H1 (cell line): ENCODE results near the gene DNMT3L. TPM values are rescaled to one million over a fixed set of nuclear protein-coding genes. Genes with fewer than 3 reads are reported as not detected.

Source experiments
- CTCF ChIA-PET: fragments of 300-600 bp; sonication (Branson Sonifier 250); formaldehyde crosslinking; loops from one replicate; lab custom pipeline; 2021; ENCODE audit not compliant: partially characterized antibody; lab: Charles Lee
- POLR2A ChIA-PET: fragments of 300-600 bp; sonication (Branson Sonifier 250); formaldehyde crosslinking; loops from one replicate; lab custom pipeline; 2021; ENCODE audit warnings: inconsistent platforms; ENCODE audit not compliant: partially characterized antibody; lab: Charles Lee
- DNase-seq, 2 experiments: peaks; one replicate each; pipeline versions ENCODE4 v3.0.0 to v3.0.0-alpha.2; 2010 to 2022; ENCODE audit warnings: low spot score in 2 of 2, low read depth in 1 of 2, mixed read lengths in 1 of 2
- FAIRE-seq: peaks from 2 replicates; lab custom pipeline; 2011; peaks lifted over from hg19 to GRCh38; lab: Jason Lieb, UNC
- H2AFZ ChIP-seq: 2 replicates; pipeline ENCODE4 v1.8.1; 2012; ENCODE audit warnings: low read length, inconsistent platforms
- H2AK5ac ChIP-seq: 2 replicates; pipeline ENCODE4 v1.6.1; 2013; ENCODE audit warnings: low read depth, low read length
- H2BK120ac ChIP-seq: replicated peaks from 2 replicates; pipeline ENCODE3; 2013; ENCODE audit warnings: low read depth, low read length, inconsistent platforms
- H2BK12ac ChIP-seq: 2 replicates; pipeline ENCODE4 v1.6.1; 2013; ENCODE audit warnings: low read depth, low read length
- H2BK15ac ChIP-seq: 2 replicates; pipeline ENCODE4 v1.6.1; 2013; ENCODE audit warnings: low read length
- H2BK20ac ChIP-seq: 2 replicates; pipeline ENCODE4 v1.6.1; 2013; ENCODE audit warnings: low read length
- H2BK5ac ChIP-seq: 2 replicates; pipeline ENCODE4 v1.6.1; 2013; ENCODE audit warnings: low read depth, low read length
- H3K14ac ChIP-seq: 2 replicates; pipeline ENCODE4 v1.6.1; 2013; ENCODE audit warnings: inconsistent platforms; ENCODE audit not compliant: insufficient read length
- H3K18ac ChIP-seq: 2 replicates; pipeline ENCODE4 v1.6.1; 2013; ENCODE audit warnings: low read length; ENCODE audit errors: extremely low read depth
- H3K23ac ChIP-seq: 2 replicates; pipeline ENCODE4 v1.6.1; 2013; ENCODE audit warnings: inconsistent platforms; ENCODE audit not compliant: insufficient read length
- H3K23me2 ChIP-seq: 2 replicates; pipeline ENCODE4 v1.6.1; 2013; ENCODE audit warnings: low read depth, low read length
- H3K27ac ChIP-seq: 2 replicates; pipeline ENCODE4 v1.6.1; 2011; ENCODE audit warnings: low read depth, low read length, inconsistent platforms
- H3K27me3 ChIP-seq, 4 experiments: replicated peaks in 1 of 4; 1 replicate in 1 of 4; 2 replicates in 3 of 4; pipeline versions ENCODE4 v1.6.1 to v1.8.1; 2011 to 2013; ENCODE audit warnings: low read length in 3 of 4, mild to moderate bottlenecking in 3 of 4, inconsistent platforms in 2 of 4, mixed read lengths in 2 of 4, moderate library complexity in 1 of 4; ENCODE audit not compliant: control insufficient read depth in 3 of 4, insufficient read depth in 3 of 4; ENCODE audit errors: extremely low read depth in 1 of 4
- H3K36me3 ChIP-seq, 4 experiments: 2 replicates each; pipeline versions ENCODE4 v1.6.1 to v1.8.1; 2011 to 2013; ENCODE audit warnings: mild to moderate bottlenecking in 4 of 4, low read length in 3 of 4, moderate library complexity in 2 of 4, control low read depth in 1 of 4, inconsistent platforms in 1 of 4; ENCODE audit not compliant: insufficient read depth in 4 of 4, control insufficient read depth in 2 of 4
- H3K4ac ChIP-seq: replicated peaks from 2 replicates; pipeline ENCODE3; 2013; ENCODE audit warnings: low read length, low read depth, mixed read lengths, inconsistent platforms; ENCODE audit not compliant: insufficient read length
- H3K4me1 ChIP-seq, 4 experiments: replicated peaks in 1 of 4; 1 replicate in 1 of 4; 2 replicates in 3 of 4; pipeline versions ENCODE4 v1.6.1 to v1.8.1; 2011 to 2013; ENCODE audit warnings: low read length in 3 of 4, inconsistent platforms in 2 of 4, mixed read lengths in 1 of 4; ENCODE audit not compliant: insufficient read depth in 4 of 4, control insufficient read depth in 3 of 4
- H3K4me2 ChIP-seq, 2 experiments: 2 replicates each; pipeline versions ENCODE4 v1.6.1 to v1.8.1; 2011 to 2013; ENCODE audit warnings: low read depth in 2 of 2, low read length in 2 of 2, control low read depth in 1 of 2, inconsistent platforms in 1 of 2, mild to moderate bottlenecking in 1 of 2; ENCODE audit not compliant: insufficient read depth in 1 of 2
- H3K4me3 ChIP-seq, 4 experiments: fragments of 200-600, 300-600 bp in 1 of 4; sonication (generic), shearing (Covaris generic), sonication (Bioruptor Twin) in 1 of 4; 2 replicates each; pipeline versions ENCODE4 v1.5.1 to v1.8.1; 2011 to 2016; ENCODE audit warnings: low read length in 4 of 4, low read depth in 3 of 4, control low read depth in 2 of 4, inconsistent platforms in 2 of 4, mild to moderate bottlenecking in 2 of 4, mixed read lengths in 1 of 4, moderate library complexity in 1 of 4; ENCODE audit not compliant: insufficient read depth in 2 of 4; ENCODE audit errors: extremely low read depth in 1 of 4
- H3K56ac ChIP-seq: replicated peaks from 2 replicates; pipeline ENCODE3; 2013; ENCODE audit warnings: low read depth, mild to moderate bottlenecking, mixed read lengths, low read length, inconsistent platforms; ENCODE audit not compliant: insufficient read length
- H3K79me1 ChIP-seq: 2 replicates; pipeline ENCODE4 v1.6.1; 2013; ENCODE audit warnings: low read depth, low read length, control low read depth
- H3K79me2 ChIP-seq, 2 experiments: 2 replicates each; pipeline versions ENCODE4 v1.6.1 to v1.8.1; 2012 to 2013; ENCODE audit warnings: low read length in 2 of 2, mild to moderate bottlenecking in 2 of 2, inconsistent platforms in 1 of 2; ENCODE audit not compliant: insufficient read depth in 2 of 2, control insufficient read depth in 1 of 2
- H3K9ac ChIP-seq, 4 experiments: replicated peaks in 1 of 4; 1 replicate in 1 of 4; 2 replicates in 3 of 4; pipeline versions ENCODE4 v1.6.1 to v1.8.1; 2011 to 2013; ENCODE audit warnings: low read depth in 3 of 4, low read length in 3 of 4, control low read depth in 2 of 4, mild to moderate bottlenecking in 2 of 4, moderate library complexity in 2 of 4, inconsistent platforms in 1 of 4; ENCODE audit errors: extremely low read depth in 1 of 4
- H3K9me3 ChIP-seq, 2 experiments: 2 replicates each; pipeline versions ENCODE4 v1.6.1 to v1.8.1; 2012 to 2013; ENCODE audit warnings: mild to moderate bottlenecking in 2 of 2, moderate library complexity in 2 of 2, control low read depth in 1 of 2, inconsistent platforms in 1 of 2, low read depth in 1 of 2, low read length in 1 of 2, mixed read lengths in 1 of 2; ENCODE audit not compliant: insufficient read depth in 2 of 2
- H4K20me1 ChIP-seq, 2 experiments: replicated peaks in 1 of 2; 2 replicates each; pipeline versions ENCODE3 to v1.8.1; 2011 to 2013; ENCODE audit warnings: inconsistent platforms in 2 of 2, low read length in 2 of 2, mild to moderate bottlenecking in 1 of 2; ENCODE audit not compliant: insufficient read depth in 2 of 2, control insufficient read depth in 1 of 2
- H4K5ac ChIP-seq: 2 replicates; pipeline ENCODE4 v1.6.1; 2013; ENCODE audit warnings: low read length, low read depth, mixed read lengths, inconsistent platforms; ENCODE audit not compliant: insufficient read length
- H4K8ac ChIP-seq: 2 replicates; pipeline ENCODE4 v1.8.0; 2013; ENCODE audit warnings: mild to moderate bottlenecking, moderate library complexity, low read length, inconsistent platforms; ENCODE audit not compliant: insufficient read depth; ENCODE audit errors: extremely low read depth
- H4K91ac ChIP-seq: replicated peaks from 2 replicates; pipeline ENCODE3; 2013; ENCODE audit warnings: low read length, mixed read lengths, inconsistent platforms; ENCODE audit not compliant: insufficient read length
- ATF2 ChIP-seq: IDR thresholded peaks from 2 replicates; pipeline ENCODE4 v1.6.1; 2012; ENCODE audit warnings: low read length, inconsistent platforms
- BACH1 ChIP-seq: IDR thresholded peaks from 2 replicates; pipeline ENCODE4 v1.6.1; 2012; ENCODE audit warnings: low read length, improper control_type of control experiment
- BCL11A ChIP-seq, 2 experiments: IDR thresholded peaks; one replicate each; pipeline ENCODE4 v1.6.1; 2011; ENCODE audit warnings: low read depth in 2 of 2, low read length in 2 of 2, mild to moderate bottlenecking in 2 of 2
- CTCF ChIP-seq, 3 experiments: IDR thresholded peaks; 1 replicate in 2 of 3; 2 replicates in 1 of 3; pipeline versions ENCODE4 v1.5.1 to v1.6.1; 2011; ENCODE audit warnings: low read length in 3 of 3, mild to moderate bottlenecking in 3 of 3, inconsistent platforms in 2 of 3, low read depth in 1 of 3, moderate library complexity in 1 of 3; ENCODE audit not compliant: insufficient read depth in 1 of 3; ENCODE audit errors: control extremely low read depth in 1 of 3
- EGR1 ChIP-seq: IDR thresholded peaks from 2 replicates; pipeline ENCODE4 v1.6.1; 2011; ENCODE audit warnings: low read depth, low read length, borderline replicate concordance
- PHF8 ChIP-seq: fragments of 200-600 bp; sonication (generic); conservative IDR thresholded peaks from 2 replicates; pipeline ENCODE4 v1.7.1; 2012; ENCODE audit warnings: low read depth, mild to moderate bottlenecking, inconsistent platforms, low read length, moderate library complexity
- POLR2A ChIP-seq, 2 experiments: IDR thresholded peaks; 1 replicate in 1 of 2; 2 replicates in 1 of 2; pipeline ENCODE4 v1.6.1; 2011; ENCODE audit warnings: low read depth in 2 of 2, low read length in 2 of 2, mild to moderate bottlenecking in 2 of 2; ENCODE audit errors: control extremely low read depth in 1 of 2
- WGBS, 2 experiments: shearing (Covaris generic) in 1 of 2; methylation state at CpG; one replicate each; pipeline versions ENCODE4 v1.1.6 to v1.1.7; 2013 to 2015; ENCODE audit warnings: low lambda C conversion rate in 2 of 2, mixed read lengths in 2 of 2, inconsistent platforms in 1 of 2, low coverage in 1 of 2, missing lambda C conversion rate in 1 of 2; ENCODE audit not compliant: insufficient replicate concordance in 2 of 2, insufficient coverage in 1 of 2, insufficient read length in 1 of 2; ENCODE audit errors: extremely low coverage in 1 of 2, missing lambda C conversion rate in 1 of 2; 5-methylcytosine and 5-hydroxymethylcytosine counted together
- polyA plus RNA-seq, 7 experiments: library from polyadenylated mRNA; depleted of rRNA in 3 of 7; stranded (reverse) in 5 of 7; unstranded in 2 of 7; fragments of >200 nt in 5 of 7; fragments of 200-250 nt in 2 of 7; gene quantifications; 1 replicate in 5 of 7; 2 replicates in 1 of 7; 4 replicates in 1 of 7; pipeline versions ENCODE4 v1.2.1 to v1.2.3, GENCODE V29; 2011 to 2013; ENCODE audit warnings: missing spikeins in 2 of 7, mixed read lengths in 2 of 7
- total RNA-seq: library from RNA; stranded (reverse); fragmentation: NEBNext Ultra II Directional; extraction: Animal tissue kit (Norgen Biotek cat#: 25700); gene quantifications from 2 replicates; pipeline ENCODE4 v1.2.1, GENCODE V29; 2021

The DNMT3L gene
- total and polyA plus RNA-seq, 2 of the 8 experiments (the other 6 are each of a cell fraction or from before 2014, with no cell fraction given), result 0.06 TPM; not detected in 1

GRCh38 chr21:44293551-44294231 lies 32.0 kb upstream of the DNMT3L start:
- TF ChIP-seq ATF2 (no peak), PHF8 (no peak), EGR1 (no peak), BCL11A (IDR thresholded peaks at IDR 0.05; ENCODE audit: low read depth in 2 of 2, low read length in 2 of 2) (no peak), CTCF (IDR thresholded peaks at IDR 0.05; ENCODE audit: control extremely low read depth in 1 of 3, insufficient read depth in 1 of 3, low read depth in 1 of 3, low read length in 3 of 3) (no peak), BACH1 (no peak), POLR2A (IDR thresholded peaks at IDR 0.05; ENCODE audit: control extremely low read depth in 1 of 2, low read depth in 2 of 2, low read length in 2 of 2) (no peak)
- Histone ChIP-seq H3K79me2 (no peaks in the 10 kb centered on the region), H3K27ac (no peak overlapping the region), H2AFZ (no peak overlapping the region), H2AK5ac (no peak overlapping the region), H2BK5ac (no peak overlapping the region), H3K4me2 (no peak overlapping the region), H4K5ac (no peak overlapping the region), H3K9me3 (no peaks in the 10 kb centered on the region), H3K14ac (no peak overlapping the region), H2BK12ac (no peak overlapping the region), H2BK120ac (no peak overlapping the region), H3K4me1 (peaks cover 0 to 2% (median under 1%) of the 10 kb centered on the region in 4 experiments; a peak in 3 of 7 replicates), H4K20me1 (no peaks in the 10 kb centered on the region), H4K8ac (no peak overlapping the region), H3K18ac (no peak overlapping the region), H3K36me3 (no peaks in the 10 kb centered on the region), H3K79me1 (no peaks in the 10 kb centered on the region), H3K9ac (no peak overlapping the region), H4K91ac (no peak overlapping the region), H3K56ac (no peak overlapping the region), H3K4me3 (no peak overlapping the region), H3K23ac (no peak overlapping the region), H3K23me2 (no peaks in the 10 kb centered on the region; the same call in 1 of the 2 replicates), H2BK20ac (no peak overlapping the region), H2BK15ac (no peak overlapping the region), H3K27me3 (peaks cover 0 to 3% (median 0%) of the 10 kb centered on the region in 4 experiments; a peak in 2 of 7 replicates), H3K4ac (no peak overlapping the region)
- DNase-seq (no peak), FAIRE-seq (no peak)
- ChIA-PET POLR2A (interaction anchor here (1.0 kb wide), 1 partner anchor 10 kb away, joined by 3 read pairs; no protein-coding TSS in a partner anchor), CTCF (interaction anchor here (1.0 kb wide), 1 partner anchor 16 kb away, joined by 3 read pairs; no protein-coding TSS in a partner anchor)
- WGBS, 2 experiments, result 83% methylated on average over 10 of the region's 33 CpGs; no CpG with 5 or more reads in 1 of the 2 experiments
